PFSK-1 (cell line): ENCODE data around the gene MZB1.

Experiments
- FOXP2 ChIP-seq: optimal IDR thresholded peaks from 2 replicates; pipeline ENCODE3; 2011; ENCODE audit warnings: borderline replicate concordance, control low read depth, inconsistent platforms; ENCODE audit not compliant: insufficient read depth; ENCODE audit errors: extremely low read length, extremely low read depth
- POLR2AphosphoS5 ChIP-seq: IDR thresholded peaks from 2 replicates; pipeline ENCODE4 v1.6.1; 2012; ENCODE audit warnings: low read depth, mild to moderate bottlenecking, control low read depth, low read length, moderate library complexity
- SIN3A ChIP-seq: IDR thresholded peaks from 2 replicates; pipeline ENCODE4 v1.6.1; 2012; ENCODE audit warnings: mild to moderate bottlenecking, low read length, moderate library complexity, borderline replicate concordance; ENCODE audit not compliant: insufficient read depth
- TAF1 ChIP-seq: IDR thresholded peaks from 2 replicates; pipeline ENCODE4 v1.6.1; 2012; ENCODE audit warnings: low read length, control low read depth, borderline replicate concordance; ENCODE audit not compliant: insufficient read depth
- TF ChIP-seq, protein P1 (sequence below), 2 experiments: IDR thresholded peaks; 2 replicates each; pipeline versions ENCODE4 v1.6.1 to v1.8.0; 2011 to 2012; ENCODE audit warnings: low read depth in 2 of 2, low read length in 2 of 2, control low read depth in 1 of 2, inconsistent platforms in 1 of 2, mild to moderate bottlenecking in 1 of 2, moderate library complexity in 1 of 2; ENCODE audit not compliant: insufficient read depth in 1 of 2

MZB1 gene

DNA sequence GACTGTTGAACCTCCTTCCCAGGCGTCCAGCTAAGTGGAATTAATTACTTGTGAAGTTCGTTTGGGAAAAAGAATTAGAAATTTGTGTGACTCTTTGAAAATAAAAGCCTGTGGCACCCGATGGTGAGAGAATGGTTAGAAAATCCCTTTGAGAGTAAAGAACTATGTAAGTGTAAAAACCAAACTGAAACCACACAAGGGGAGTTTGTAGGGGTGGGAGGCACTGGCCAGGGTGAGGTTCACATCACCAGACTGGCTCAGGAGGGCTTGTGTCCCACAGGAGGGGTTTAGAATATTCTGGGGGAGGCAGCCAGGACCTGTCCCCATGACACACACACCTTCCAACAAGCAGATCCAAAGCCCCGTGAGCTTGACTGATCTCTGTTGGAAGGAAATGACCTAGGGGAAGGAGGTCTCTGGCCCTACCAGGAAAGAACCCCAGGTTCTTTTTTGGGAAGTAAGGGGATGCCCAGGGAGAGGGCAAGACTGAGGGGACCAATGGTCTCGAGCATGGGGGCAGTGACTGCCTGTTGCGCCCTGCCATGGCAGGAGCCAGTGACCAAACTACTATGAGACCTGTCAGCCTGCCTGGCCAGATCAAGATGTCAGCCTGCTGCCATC is 9.9 kb upstream of the MZB1 start:
- no peak for TF ChIP-seq FOXP2
- TF ChIP-seq, protein P1, sequence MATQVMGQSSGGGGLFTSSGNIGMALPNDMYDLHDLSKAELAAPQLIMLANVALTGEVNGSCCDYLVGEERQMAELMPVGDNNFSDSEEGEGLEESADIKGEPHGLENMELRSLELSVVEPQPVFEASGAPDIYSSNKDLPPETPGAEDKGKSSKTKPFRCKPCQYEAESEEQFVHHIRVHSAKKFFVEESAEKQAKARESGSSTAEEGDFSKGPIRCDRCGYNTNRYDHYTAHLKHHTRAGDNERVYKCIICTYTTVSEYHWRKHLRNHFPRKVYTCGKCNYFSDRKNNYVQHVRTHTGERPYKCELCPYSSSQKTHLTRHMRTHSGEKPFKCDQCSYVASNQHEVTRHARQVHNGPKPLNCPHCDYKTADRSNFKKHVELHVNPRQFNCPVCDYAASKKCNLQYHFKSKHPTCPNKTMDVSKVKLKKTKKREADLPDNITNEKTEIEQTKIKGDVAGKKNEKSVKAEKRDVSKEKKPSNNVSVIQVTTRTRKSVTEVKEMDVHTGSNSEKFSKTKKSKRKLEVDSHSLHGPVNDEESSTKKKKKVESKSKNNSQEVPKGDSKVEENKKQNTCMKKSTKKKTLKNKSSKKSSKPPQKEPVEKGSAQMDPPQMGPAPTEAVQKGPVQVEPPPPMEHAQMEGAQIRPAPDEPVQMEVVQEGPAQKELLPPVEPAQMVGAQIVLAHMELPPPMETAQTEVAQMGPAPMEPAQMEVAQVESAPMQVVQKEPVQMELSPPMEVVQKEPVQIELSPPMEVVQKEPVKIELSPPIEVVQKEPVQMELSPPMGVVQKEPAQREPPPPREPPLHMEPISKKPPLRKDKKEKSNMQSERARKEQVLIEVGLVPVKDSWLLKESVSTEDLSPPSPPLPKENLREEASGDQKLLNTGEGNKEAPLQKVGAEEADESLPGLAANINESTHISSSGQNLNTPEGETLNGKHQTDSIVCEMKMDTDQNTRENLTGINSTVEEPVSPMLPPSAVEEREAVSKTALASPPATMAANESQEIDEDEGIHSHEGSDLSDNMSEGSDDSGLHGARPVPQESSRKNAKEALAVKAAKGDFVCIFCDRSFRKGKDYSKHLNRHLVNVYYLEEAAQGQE (IDR thresholded peaks at IDR 0.05; ENCODE audit: insufficient read depth in 1 of 2, low read depth in 2 of 2, low read length in 2 of 2) = no peak
- no peak for TF ChIP-seq SIN3A
- no peak for TF ChIP-seq POLR2AphosphoS5
- TF ChIP-seq TAF1 = no peak

DNA sequence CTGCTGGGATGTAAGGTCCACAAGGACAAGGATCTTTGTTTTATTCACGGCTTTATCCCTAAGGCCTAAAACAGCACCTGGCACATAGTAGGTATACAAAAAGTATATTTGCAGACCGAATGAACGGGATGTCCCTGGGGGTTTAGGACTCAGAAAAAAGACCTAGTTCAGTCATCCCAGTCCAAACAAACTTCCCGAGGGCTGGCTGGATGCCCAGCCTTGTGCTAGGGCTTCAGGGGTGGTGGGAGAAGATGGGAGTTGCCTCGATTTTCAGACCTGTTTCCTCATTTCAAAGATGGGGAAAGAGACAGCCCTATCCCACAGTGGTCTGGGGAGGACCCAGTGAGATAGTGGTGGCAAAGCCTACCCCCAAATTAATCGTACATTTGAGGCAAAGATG is 8.2 kb upstream of the MZB1 start:
- TF ChIP-seq SIN3A (no peak), FOXP2 (no peak), TAF1 (no peak), POLR2AphosphoS5 (no peak)
- TF ChIP-seq, protein P1 (IDR thresholded peaks at IDR 0.05; ENCODE audit: insufficient read depth in 1 of 2, low read depth in 2 of 2, low read length in 2 of 2) = no peak

DNA sequence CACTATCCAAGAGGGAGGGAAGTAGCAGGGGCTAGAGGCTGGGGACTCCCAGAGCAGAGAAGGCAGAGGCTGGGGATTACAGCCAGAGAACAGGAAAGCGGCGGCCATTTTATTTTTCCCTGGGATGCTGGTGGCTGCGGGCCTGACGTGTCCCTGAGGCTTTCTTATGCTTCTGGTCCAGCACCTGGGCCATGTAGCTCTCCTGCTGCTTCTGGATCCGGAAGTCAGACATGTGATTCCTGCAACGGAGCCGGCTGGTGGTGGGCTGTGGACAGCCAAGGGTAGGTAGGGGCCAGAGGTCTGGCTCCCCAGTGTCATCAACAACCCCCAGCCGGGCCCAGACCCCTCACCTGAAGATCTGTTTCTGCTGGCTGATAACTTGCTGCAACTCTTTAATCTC is 7.0 kb upstream of the MZB1 start:
- TF ChIP-seq TAF1 = no peak
- TF ChIP-seq SIN3A = no peak
- no peak for TF ChIP-seq POLR2AphosphoS5
- TF ChIP-seq, protein P1 (IDR thresholded peaks at IDR 0.05; ENCODE audit: insufficient read depth in 1 of 2, low read depth in 2 of 2, low read length in 2 of 2) = no peak

DNA sequence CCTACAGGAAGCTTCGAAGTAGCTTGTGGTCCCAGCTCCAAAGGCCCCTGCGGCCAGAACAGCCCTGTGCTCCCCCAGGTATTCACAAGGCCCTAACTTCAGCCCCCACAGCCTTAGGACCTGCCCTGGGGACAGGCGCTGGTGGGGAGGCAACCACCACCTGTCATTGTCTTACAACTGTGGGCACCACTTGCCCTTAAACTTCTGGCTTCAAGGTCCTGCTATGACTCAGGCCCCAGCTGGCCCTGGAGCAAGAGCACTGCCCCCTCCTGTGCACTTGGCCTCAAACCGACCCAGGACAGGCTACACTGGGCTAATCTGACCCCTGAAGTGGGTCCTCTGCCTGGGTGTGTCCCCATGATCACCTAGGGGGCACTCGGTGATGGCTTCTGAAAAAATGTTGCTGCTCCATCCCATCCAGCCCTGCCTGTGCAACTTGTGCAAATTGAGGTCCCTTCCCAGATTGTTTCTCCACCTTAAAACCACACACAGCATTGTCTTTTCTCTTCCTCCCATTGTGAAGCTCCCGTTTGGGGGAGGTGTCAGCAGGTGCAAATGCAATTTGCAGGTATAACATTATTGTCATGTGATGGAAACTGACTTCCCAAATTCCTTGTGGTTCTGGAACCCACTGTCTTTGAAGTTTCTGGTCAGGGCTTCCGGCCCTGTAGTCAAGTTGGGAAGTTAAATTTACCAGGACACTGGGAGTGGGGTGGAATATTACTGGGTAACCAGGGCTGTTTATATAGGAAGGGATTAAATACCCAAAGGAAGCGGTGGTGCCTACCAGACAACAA is 6.3 kb upstream of the MZB1 start:
- TF ChIP-seq POLR2AphosphoS5 = no peak
- TF ChIP-seq SIN3A = no peak
- no peak for TF ChIP-seq TAF1
- no peak for TF ChIP-seq FOXP2

DNA sequence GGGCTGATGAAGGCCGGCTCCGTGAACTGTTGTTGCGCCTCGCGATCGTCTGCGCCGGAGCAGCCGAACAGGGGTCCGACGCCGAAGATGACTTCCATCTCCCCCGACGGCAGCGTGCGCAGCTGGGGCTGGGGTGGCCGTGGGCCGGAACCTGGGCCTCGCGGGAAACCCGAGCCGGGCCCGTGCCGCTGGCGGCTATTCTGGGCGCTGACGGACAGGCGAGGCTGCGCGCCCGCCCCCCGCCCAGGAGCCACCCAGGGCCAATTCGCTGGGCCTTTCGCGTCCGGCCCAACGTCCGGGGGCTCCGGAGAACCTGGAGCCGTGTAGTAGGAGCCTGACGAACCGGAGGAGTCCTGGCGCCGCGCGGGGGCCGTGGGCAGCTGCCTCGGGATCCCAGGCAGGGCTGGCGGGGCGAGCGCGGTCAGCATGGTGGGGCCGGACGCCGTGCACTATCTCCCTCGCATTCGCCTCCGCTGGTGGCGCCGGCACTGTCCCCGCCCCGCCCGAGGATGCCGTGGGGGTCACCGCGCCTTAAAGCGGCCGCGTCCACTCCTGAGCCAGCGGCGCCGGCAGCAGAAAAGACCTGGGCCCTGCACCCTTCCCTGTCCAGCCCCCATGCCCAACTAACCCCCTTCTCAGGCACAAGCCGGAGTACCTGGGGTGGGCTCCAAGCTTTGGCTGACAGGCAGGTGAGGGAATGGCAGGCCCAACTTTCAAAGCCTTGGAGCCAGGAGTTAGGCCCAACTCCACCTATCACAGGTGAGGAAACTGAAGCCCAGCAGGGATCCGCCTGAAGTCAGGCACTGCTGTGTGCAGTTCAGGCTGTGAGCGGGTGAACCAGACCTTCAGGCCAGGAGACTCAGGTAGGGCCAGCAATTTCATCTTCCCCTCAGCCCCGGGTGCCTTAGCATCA is 5.2 kb upstream of the MZB1 start, which contains the start of gene PROB1:
PROB1 (minus strand) TSS at position 451 of the 913 bp plus-strand sequence; CDS start at position 428, 23 bp downstream.
- no peak for TF ChIP-seq TAF1
- no peak for TF ChIP-seq SIN3A
- TF ChIP-seq FOXP2 = no peak
